BE2C (cell line): ENCODE results near the gene GBE1.

Source experiments
- DNase-seq: peaks from one replicate; pipeline ENCODE4 v3.0.0-alpha.2; 2020
- H3K27me3 ChIP-seq: fragments of 250-450 bp; sonication (Bioruptor Pico); 2 replicates; pipeline ENCODE4 v1.5.1; 2020; ENCODE audit warnings: mild to moderate bottlenecking
- H3K36me3 ChIP-seq: fragments of 250-450 bp; sonication (Bioruptor Pico); 2 replicates; pipeline ENCODE4 v1.5.1; 2020; ENCODE audit warnings: mild to moderate bottlenecking
- H3K4me1 ChIP-seq: fragments of 250-450 bp; sonication (Bioruptor Pico); 2 replicates; pipeline ENCODE4 v1.5.1; 2020
- H3K4me3 ChIP-seq: 2 replicates; pipeline ENCODE4 v1.5.1; 2011; ENCODE audit warnings: low read depth, low read length
- H3K9me3 ChIP-seq: fragments of 250-450 bp; sonication (Bioruptor Pico); 2 replicates; pipeline ENCODE4 v1.5.1; 2020
- TF ChIP-seq, protein P1 (sequence below): IDR thresholded peaks from 2 replicates; pipeline ENCODE4 v1.5.1; 2012; ENCODE audit warnings: mild to moderate bottlenecking, low read depth, low read length

The GBE1 gene

GRCh38 chr3:81463781-81464180, 297.7 kb downstream of the GBE1 start:
- no peaks in the 10 kb centered on the region; the same call in none of the 2 replicates for H3K4me1 ChIP-seq
- H3K9me3 ChIP-seq, result no peaks in the 10 kb centered on the region
- H3K4me3 ChIP-seq, result no peak overlapping the region
- TF ChIP-seq, protein P1, sequence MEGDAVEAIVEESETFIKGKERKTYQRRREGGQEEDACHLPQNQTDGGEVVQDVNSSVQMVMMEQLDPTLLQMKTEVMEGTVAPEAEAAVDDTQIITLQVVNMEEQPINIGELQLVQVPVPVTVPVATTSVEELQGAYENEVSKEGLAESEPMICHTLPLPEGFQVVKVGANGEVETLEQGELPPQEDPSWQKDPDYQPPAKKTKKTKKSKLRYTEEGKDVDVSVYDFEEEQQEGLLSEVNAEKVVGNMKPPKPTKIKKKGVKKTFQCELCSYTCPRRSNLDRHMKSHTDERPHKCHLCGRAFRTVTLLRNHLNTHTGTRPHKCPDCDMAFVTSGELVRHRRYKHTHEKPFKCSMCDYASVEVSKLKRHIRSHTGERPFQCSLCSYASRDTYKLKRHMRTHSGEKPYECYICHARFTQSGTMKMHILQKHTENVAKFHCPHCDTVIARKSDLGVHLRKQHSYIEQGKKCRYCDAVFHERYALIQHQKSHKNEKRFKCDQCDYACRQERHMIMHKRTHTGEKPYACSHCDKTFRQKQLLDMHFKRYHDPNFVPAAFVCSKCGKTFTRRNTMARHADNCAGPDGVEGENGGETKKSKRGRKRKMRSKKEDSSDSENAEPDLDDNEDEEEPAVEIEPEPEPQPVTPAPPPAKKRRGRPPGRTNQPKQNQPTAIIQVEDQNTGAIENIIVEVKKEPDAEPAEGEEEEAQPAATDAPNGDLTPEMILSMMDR, result no peak
- DNase-seq, result no peak
- H3K27me3 ChIP-seq, result no peaks in the 10 kb centered on the region
- no peaks in the 10 kb centered on the region for H3K36me3 ChIP-seq

GRCh38 chr3:81462921-81463320, 298.5 kb downstream of the GBE1 start:
- Histone ChIP-seq H3K9me3 (no peaks in the 10 kb centered on the region), H3K36me3 (no peaks in the 10 kb centered on the region), H3K4me1 (no peaks in the 10 kb centered on the region; the same call in none of the 2 replicates), H3K27me3 (no peaks in the 10 kb centered on the region), H3K4me3 (no peak overlapping the region)
- TF ChIP-seq, protein P1, result no peak
- peak; percentile 52 for DNase-seq

- DNase-seq, result no peak
- TF ChIP-seq, protein P1, result no peak
- no peaks in the 10 kb centered on the region for H3K9me3 ChIP-seq
- H3K36me3 ChIP-seq, result no peaks in the 10 kb centered on the region
- no peaks in the 10 kb centered on the region for H3K27me3 ChIP-seq
- H3K4me3 ChIP-seq, result no peak overlapping the region
- H3K4me1 ChIP-seq, result no peaks in the 10 kb centered on the region; the same call in none of the 2 replicates
These were observed 301.7 kb downstream of the GBE1 start for GRCh38 chr3:81459733-81460132.

- Histone ChIP-seq H3K4me3 (no peak overlapping the region), H3K27me3 (no peaks in the 10 kb centered on the region), H3K4me1 (no peaks in the 10 kb centered on the region), H3K36me3 (no peaks in the 10 kb centered on the region), H3K9me3 (no peaks in the 10 kb centered on the region)
- TF ChIP-seq, protein P1, result no peak
- DNase-seq, result no peak
These were observed 309.0 kb downstream of the GBE1 start for GRCh38 chr3:81452418-81452817.

GRCh38 chr3:81451611-81452010, 309.8 kb downstream of the GBE1 start:
- TF ChIP-seq, protein P1, result no peak
- Histone ChIP-seq H3K4me1 (no peaks in the 10 kb centered on the region), H3K4me3 (no peak overlapping the region), H3K36me3 (no peaks in the 10 kb centered on the region), H3K9me3 (no peaks in the 10 kb centered on the region), H3K27me3 (no peaks in the 10 kb centered on the region)
- DNase-seq, result no peak

DNA sequence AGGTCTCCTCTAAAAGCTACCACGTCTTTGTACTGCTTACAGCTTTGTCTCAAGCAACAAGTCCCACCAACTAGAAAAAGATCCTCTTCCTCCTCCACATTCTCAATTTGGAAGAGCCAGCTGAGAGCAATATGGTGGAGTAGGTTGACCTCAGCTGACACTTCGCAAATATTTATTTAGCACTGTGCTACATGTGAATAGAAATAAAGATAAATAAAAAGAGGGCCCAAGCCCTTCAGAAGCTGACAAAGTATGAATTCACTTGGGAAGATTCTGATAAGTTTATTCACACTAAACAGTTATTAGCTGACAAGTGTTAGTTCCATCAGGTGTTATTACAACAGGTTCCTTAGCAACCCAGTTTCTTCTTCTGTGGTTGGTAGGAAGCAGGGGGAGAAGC, 310.3 kb downstream of the GBE1 start:
- Histone ChIP-seq H3K27me3 (no peaks in the 10 kb centered on the region), H3K4me3 (no peak overlapping the region), H3K9me3 (no peaks in the 10 kb centered on the region), H3K36me3 (no peaks in the 10 kb centered on the region), H3K4me1 (no peaks in the 10 kb centered on the region)
- no peak for DNase-seq
- TF ChIP-seq, protein P1, result no peak
